Gastrocnemius medialis (tissue), 4 donors: Measurements from ENCODE around the gene THEM4.

ENCODE experiments used
- CTCF ChIP-seq, 5 experiments: fragments of 450-650 bp in 3 of 5; fragments of 200-600 bp in 2 of 5; sonication (generic) in 2 of 5; IDR thresholded peaks in 4 of 5; conservative IDR thresholded peaks in 1 of 5; 1 replicate in 4 of 5; 2 replicates in 1 of 5; pipeline ENCODE4 v1.5.1; 2016 to 2019; ENCODE audit warnings: antibody characterized with exemption in 5 of 5, mild to moderate bottlenecking in 3 of 5, moderate library complexity in 3 of 5
- POLR2A ChIP-seq, 2 donors: fragments of 450-650 bp; IDR thresholded peaks; one replicate each; pipeline ENCODE4 v1.6.1; 2017; ENCODE audit warnings: antibody characterized with exemption in 2 of 2, mild to moderate bottlenecking in 2 of 2, moderate library complexity in 2 of 2

GRCh38 chr1:151956957-151957497, 47.7 kb upstream of the THEM4 start:
- TF ChIP-seq POLR2A (IDR thresholded peaks at IDR 0.05) (no peak), CTCF (IDR thresholded peaks at IDR 0.05 in 4 of 5, conservative IDR thresholded peaks at IDR 0.05 in 1 of 5) (no peak)
